ENCODE measurements around the gene AARS2. TPM values are rescaled to one million over a fixed set of nuclear protein-coding genes. Genes with fewer than 3 reads are reported as not detected.

AARS2 gene
- total and polyA plus RNA-seq, 10 of the 15 experiments (the other 5 are each of a cell fraction or from before 2014, with no cell fraction given): 0.71 to 18.3 (median 12.7) TPM

DNA sequence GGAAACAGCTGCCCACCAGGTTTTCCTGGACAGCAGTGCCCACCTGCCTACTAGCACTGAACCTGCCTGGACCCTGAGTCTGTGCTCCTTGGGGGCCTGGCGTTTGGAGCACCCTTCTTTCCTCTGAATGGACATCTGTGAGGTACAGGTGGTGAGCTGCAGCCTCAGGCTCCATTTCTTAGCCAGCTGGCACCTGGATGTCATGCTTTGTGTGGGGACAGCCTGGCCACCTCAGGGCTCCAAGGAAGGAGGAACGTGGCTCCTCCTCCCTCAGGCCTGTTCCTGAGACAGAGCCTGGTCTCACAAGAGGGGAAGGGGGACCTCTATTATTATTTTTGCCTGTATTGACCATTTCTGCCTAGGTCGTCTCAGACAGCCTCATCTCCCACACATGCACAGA lies 34.8 kb downstream of the AARS2 start (continued):
- TF ChIP-seq, protein P1, sequence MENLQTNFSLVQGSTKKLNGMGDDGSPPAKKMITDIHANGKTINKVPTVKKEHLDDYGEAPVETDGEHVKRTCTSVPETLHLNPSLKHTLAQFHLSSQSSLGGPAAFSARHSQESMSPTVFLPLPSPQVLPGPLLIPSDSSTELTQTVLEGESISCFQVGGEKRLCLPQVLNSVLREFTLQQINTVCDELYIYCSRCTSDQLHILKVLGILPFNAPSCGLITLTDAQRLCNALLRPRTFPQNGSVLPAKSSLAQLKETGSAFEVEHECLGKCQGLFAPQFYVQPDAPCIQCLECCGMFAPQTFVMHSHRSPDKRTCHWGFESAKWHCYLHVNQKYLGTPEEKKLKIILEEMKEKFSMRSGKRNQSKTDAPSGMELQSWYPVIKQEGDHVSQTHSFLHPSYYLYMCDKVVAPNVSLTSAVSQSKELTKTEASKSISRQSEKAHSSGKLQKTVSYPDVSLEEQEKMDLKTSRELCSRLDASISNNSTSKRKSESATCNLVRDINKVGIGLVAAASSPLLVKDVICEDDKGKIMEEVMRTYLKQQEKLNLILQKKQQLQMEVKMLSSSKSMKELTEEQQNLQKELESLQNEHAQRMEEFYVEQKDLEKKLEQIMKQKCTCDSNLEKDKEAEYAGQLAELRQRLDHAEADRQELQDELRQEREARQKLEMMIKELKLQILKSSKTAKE (IDR thresholded peaks at IDR 0.05; ENCODE audit: low read depth, poor library complexity, severe bottlenecking): no peak
- TF ChIP-seq EP300 (IDR thresholded peaks at IDR 0.05; ENCODE audit: borderline replicate concordance in 1 of 2, control insufficient read depth in 1 of 2, low read depth in 2 of 2, low read length in 2 of 2): no peak
- TF ChIP-seq SP1 (IDR thresholded peaks at IDR 0.05; ENCODE audit: low read depth, low read length): no peak

DNA sequence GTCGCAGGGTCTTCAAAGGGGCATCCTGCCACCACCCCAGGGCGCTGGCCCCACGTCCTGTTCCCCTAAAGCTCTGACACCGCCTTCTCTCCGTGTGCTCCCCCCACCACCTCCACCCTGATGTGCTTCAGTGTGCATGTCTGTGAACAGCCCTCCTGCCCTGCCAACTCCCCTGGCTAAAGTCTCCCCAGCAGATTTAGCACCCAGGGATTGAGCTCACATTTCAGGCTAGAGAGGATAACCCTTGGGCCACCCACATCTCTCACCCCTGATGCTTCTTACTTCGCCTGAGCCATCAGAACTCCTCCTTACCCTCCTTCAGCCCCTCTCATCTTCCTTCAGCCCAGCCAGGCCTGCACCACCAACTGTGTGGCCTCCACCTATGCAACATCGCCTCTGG lies 35.4 kb downstream of the AARS2 start:
- Histone ChIP-seq H3K27me3 (replicated peaks in 1 of 2; ENCODE audit: control insufficient read depth in 2 of 2, insufficient read depth in 2 of 2, low read length in 1 of 2) (peaks cover 0 to 6% of the 10 kb centered on the region in 2 experiments; a peak in 3 of 4 replicates), H3K4me2 (ENCODE audit: control insufficient read depth, insufficient read depth) (no peak overlapping the region), H4K20me1 (ENCODE audit: control insufficient read depth, insufficient read depth) (no peaks in the 10 kb centered on the region), H3K9ac (ENCODE audit: control insufficient read depth, insufficient read depth, low read length) (no peak overlapping the region), H3K27ac (ENCODE audit: control insufficient read depth, insufficient read depth) (no peak overlapping the region), H3K36me3 (ENCODE audit: control insufficient read depth in 2 of 2, insufficient read depth in 2 of 2, low read length in 1 of 2) (no peaks in the 10 kb centered on the region; a peak in 1 of 4 replicates), H2AFZ (ENCODE audit: control insufficient read depth, low read depth, low read length) (no peak overlapping the region), H3K4me1 (ENCODE audit: control insufficient read depth, insufficient read depth, low read length) (no peaks in the 10 kb centered on the region), H3K9me3 (replicated peaks; ENCODE audit: control insufficient read depth, insufficient read depth, low read length) (no peaks in the 10 kb centered on the region), H3K4me3 (no peak overlapping the region), H3K79me2 (ENCODE audit: control insufficient read depth, insufficient read depth, low read length) (no peaks in the 10 kb centered on the region)
- POLR2A ChIA-PET: no interaction called here
- in situ Hi-C loops (cut with MboI): no loop called here
- intact Hi-C loops (cut with micrococcal nuclease; ENCODE audit: unreplicated experiment): no loop called here
- BruUV-seq (replicated peaks): no TSS peak
- no peak for FAIRE-seq
- CTCF ChIA-PET: interaction anchor here (1.2 to 1.6 kb wide), 2 partner anchors 28 to 32 kb away, joined by 5 to 7 read pairs; no protein-coding TSS in a partner anchor
- ATAC-seq: no peak
- RAD21 ChIA-PET (ENCODE audit: unreplicated experiment): no interaction called here
- SMC1A ChIA-PET (ENCODE audit: uncharacterized antibody, unreplicated experiment): interaction anchor here (0.6 to 1.4 kb wide), 2 partner anchors 11 to 160 kb away, joined by 3 to 4 read pairs; no protein-coding TSS in a partner anchor
- 13% methylated on average over 7 of the region's 7 CpGs for WGBS (ENCODE audit: insufficient coverage, insufficient replicate concordance, low lambda C conversion rate, missing lambda C conversion rate)
- no peak for DNase-seq (ENCODE audit: low read depth, low spot score)
- no peak for TF ChIP-seq FOS (IDR thresholded peaks at IDR 0.05; ENCODE audit: borderline replicate concordance, extremely low read depth, insufficient read length)
- TF ChIP-seq CEBPB (IDR thresholded peaks at IDR 0.05; ENCODE audit: borderline replicate concordance in 1 of 2, low read depth in 2 of 2, low read length in 2 of 2): no peak
- TF ChIP-seq, protein P2, sequence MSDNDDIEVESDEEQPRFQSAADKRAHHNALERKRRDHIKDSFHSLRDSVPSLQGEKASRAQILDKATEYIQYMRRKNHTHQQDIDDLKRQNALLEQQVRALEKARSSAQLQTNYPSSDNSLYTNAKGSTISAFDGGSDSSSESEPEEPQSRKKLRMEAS (IDR thresholded peaks at IDR 0.05; ENCODE audit: low read depth, low read length): no peak
- TF ChIP-seq, protein P3, sequence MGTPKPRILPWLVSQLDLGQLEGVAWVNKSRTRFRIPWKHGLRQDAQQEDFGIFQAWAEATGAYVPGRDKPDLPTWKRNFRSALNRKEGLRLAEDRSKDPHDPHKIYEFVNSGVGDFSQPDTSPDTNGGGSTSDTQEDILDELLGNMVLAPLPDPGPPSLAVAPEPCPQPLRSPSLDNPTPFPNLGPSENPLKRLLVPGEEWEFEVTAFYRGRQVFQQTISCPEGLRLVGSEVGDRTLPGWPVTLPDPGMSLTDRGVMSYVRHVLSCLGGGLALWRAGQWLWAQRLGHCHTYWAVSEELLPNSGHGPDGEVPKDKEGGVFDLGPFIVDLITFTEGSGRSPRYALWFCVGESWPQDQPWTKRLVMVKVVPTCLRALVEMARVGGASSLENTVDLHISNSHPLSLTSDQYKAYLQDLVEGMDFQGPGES (IDR thresholded peaks at IDR 0.05): no peak
- TF ChIP-seq MTA3 (IDR thresholded peaks at IDR 0.05; ENCODE audit: borderline replicate concordance, low read length): no peak
- TF ChIP-seq NBN (IDR thresholded peaks at IDR 0.05): no peak
- TF ChIP-seq IRF4 (IDR thresholded peaks at IDR 0.05; ENCODE audit: low read depth, low read length): no peak
- TF ChIP-seq, protein P4, sequence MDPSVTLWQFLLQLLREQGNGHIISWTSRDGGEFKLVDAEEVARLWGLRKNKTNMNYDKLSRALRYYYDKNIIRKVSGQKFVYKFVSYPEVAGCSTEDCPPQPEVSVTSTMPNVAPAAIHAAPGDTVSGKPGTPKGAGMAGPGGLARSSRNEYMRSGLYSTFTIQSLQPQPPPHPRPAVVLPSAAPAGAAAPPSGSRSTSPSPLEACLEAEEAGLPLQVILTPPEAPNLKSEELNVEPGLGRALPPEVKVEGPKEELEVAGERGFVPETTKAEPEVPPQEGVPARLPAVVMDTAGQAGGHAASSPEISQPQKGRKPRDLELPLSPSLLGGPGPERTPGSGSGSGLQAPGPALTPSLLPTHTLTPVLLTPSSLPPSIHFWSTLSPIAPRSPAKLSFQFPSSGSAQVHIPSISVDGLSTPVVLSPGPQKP (IDR thresholded peaks at IDR 0.05; ENCODE audit: low read depth, low read length): no peak
- TF ChIP-seq CBX5 (IDR thresholded peaks at IDR 0.05; ENCODE audit: low read depth): no peak
- TF ChIP-seq, protein P5, sequence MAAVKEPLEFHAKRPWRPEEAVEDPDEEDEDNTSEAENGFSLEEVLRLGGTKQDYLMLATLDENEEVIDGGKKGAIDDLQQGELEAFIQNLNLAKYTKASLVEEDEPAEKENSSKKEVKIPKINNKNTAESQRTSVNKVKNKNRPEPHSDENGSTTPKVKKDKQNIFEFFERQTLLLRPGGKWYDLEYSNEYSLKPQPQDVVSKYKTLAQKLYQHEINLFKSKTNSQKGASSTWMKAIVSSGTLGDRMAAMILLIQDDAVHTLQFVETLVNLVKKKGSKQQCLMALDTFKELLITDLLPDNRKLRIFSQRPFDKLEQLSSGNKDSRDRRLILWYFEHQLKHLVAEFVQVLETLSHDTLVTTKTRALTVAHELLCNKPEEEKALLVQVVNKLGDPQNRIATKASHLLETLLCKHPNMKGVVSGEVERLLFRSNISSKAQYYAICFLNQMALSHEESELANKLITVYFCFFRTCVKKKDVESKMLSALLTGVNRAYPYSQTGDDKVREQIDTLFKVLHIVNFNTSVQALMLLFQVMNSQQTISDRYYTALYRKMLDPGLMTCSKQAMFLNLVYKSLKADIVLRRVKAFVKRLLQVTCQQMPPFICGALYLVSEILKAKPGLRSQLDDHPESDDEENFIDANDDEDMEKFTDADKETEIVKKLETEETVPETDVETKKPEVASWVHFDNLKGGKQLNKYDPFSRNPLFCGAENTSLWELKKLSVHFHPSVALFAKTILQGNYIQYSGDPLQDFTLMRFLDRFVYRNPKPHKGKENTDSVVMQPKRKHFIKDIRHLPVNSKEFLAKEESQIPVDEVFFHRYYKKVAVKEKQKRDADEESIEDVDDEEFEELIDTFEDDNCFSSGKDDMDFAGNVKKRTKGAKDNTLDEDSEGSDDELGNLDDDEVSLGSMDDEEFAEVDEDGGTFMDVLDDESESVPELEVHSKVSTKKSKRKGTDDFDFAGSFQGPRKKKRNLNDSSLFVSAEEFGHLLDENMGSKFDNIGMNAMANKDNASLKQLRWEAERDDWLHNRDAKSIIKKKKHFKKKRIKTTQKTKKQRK (IDR thresholded peaks at IDR 0.05; ENCODE audit: low read depth, low read length): no peak
- no peak for TF ChIP-seq CREB1 (IDR thresholded peaks at IDR 0.05; ENCODE audit: low read depth)
- TF ChIP-seq SMAD5 (IDR thresholded peaks at IDR 0.05; ENCODE audit: low read depth): no peak
- no peak for TF ChIP-seq IKZF1 (conservative IDR thresholded peaks at IDR 0.05)
